OCI-LY1 (cell line): Measurements from ENCODE around the gene SIGLEC15.
"Not testable (repeated sequence)": the region's sequence is repeated elsewhere in the genome, so short reads cannot be mapped to it uniquely, and the experiment has no call there.

Source experiments
- CTCF ChIP-seq: fragments of 200-600 bp; sonication (generic), shearing (Covaris generic); IDR thresholded peaks from 2 replicates; pipeline ENCODE4 v1.5.1; 2017; ENCODE audit warnings: mild to moderate bottlenecking, antibody characterized with exemption, low read length, moderate library complexity, mixed read lengths
- EZH2 ChIP-seq: fragments of 200-600 bp; sonication (generic), shearing (Covaris generic); IDR thresholded peaks from 2 replicates; pipeline ENCODE4 v1.8.0; 2017; ENCODE audit warnings: borderline replicate concordance, mixed run types, mild to moderate bottlenecking, antibody characterized with exemption, low read length, moderate library complexity, mixed read lengths

DNA sequence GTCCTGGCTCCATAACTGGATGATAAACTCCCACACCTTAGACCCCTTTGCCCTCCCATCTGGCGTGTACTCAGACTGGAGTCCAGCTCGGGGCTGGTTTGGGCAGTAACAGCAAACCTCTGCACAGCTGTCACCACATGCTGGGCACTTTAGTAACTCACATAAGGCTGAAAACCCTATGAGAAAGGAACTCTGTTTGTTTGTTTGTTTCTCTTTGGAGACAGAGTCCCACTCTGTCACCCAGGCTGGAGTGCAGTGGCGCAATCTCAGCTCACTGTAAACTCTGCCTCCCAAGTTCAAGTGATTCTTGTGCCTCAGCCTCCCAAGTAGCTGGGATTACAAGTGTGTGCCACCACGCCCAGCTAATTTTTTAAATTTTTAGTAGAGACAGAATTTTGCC lies 1.2 kb downstream of the SIGLEC15 start:
- TF ChIP-seq CTCF, EZH2: not testable (repeated sequence)
